Panc1 (cell line): Measurements from ENCODE around the gene ZDHHC23. TPM values are rescaled to one million over a fixed set of nuclear protein-coding genes. Genes with fewer than 3 reads are reported as not detected.

ENCODE experiments used
- ATAC-seq: fragments of 200-7000 bp; cut with Tn5 transposase; 2 replicates; pipeline ENCODE4 v1.9.1; 2020; ENCODE audit warnings: mild to moderate bottlenecking, moderate library complexity
- BruUV-seq: library from RNA; stranded (reverse); fragments of 400-500 nt; replicated peaks from 2 replicates; lab custom pipeline; 2021; lab: Mats Ljungman, UMichigan
- CTCF ChIA-PET: fragments of 300-600 bp; sonication (Branson Sonifier 250); formaldehyde crosslinking; loops from one replicate; lab custom pipeline; 2022; ENCODE audit warnings: antibody characterized with exemption; lab: Charles Lee
- POLR2A ChIA-PET: fragments of 300-600 bp; sonication (Branson Sonifier 250); formaldehyde crosslinking; loops from one replicate; lab custom pipeline; 2022; ENCODE audit warnings: antibody characterized with exemption; lab: Charles Lee
- DNase-seq: peaks from one replicate; pipeline ENCODE4 v3.0.0-alpha.2; 2010; ENCODE audit warnings: low read depth, low spot score
- H3K27ac ChIP-seq: 2 replicates; pipeline ENCODE4 v1.5.1; 2011; ENCODE audit warnings: mild to moderate bottlenecking, low read length, inconsistent platforms
- H3K27me3 ChIP-seq: fragments of 200-500 bp; sonication (Bioruptor generic); 2 replicates; pipeline ENCODE4 v1.6.0; 2014; ENCODE audit warnings: low read length, inconsistent platforms; ENCODE audit not compliant: control insufficient read depth, insufficient read depth
- H3K36me3 ChIP-seq: fragments of 200-500 bp; sonication (Bioruptor generic); 2 replicates; pipeline ENCODE4 v1.5.1; 2014; ENCODE audit warnings: inconsistent platforms, mild to moderate bottlenecking, low read length, moderate library complexity; ENCODE audit not compliant: control insufficient read depth, insufficient read depth
- H3K4me1 ChIP-seq: 2 replicates; pipeline ENCODE4 v1.5.1; 2011; ENCODE audit warnings: inconsistent platforms, mild to moderate bottlenecking, low read length, moderate library complexity; ENCODE audit not compliant: control insufficient read depth, insufficient read depth
- H3K4me3 ChIP-seq, 2 experiments: 2 replicates each; pipeline ENCODE4 v1.5.1; 2011 to 2012; ENCODE audit warnings: low read depth in 2 of 2, low read length in 2 of 2, mild to moderate bottlenecking in 2 of 2, inconsistent platforms in 1 of 2, moderate library complexity in 1 of 2
- H3K9me3 ChIP-seq: fragments of 200-500 bp; sonication (Bioruptor generic); 2 replicates; pipeline ENCODE4 v1.5.1; 2014; ENCODE audit warnings: low read depth, mild to moderate bottlenecking, inconsistent platforms, low read length, moderate library complexity; ENCODE audit not compliant: control insufficient read depth, insufficient read depth
- CTCF ChIP-seq: fragments of 450-650 bp; IDR thresholded peaks from 2 replicates; pipeline ENCODE4 v1.5.1; 2017; ENCODE audit warnings: mild to moderate bottlenecking
- POLR2AphosphoS5 ChIP-seq: IDR thresholded peaks from 2 replicates; pipeline ENCODE4 v1.6.1; 2012; ENCODE audit warnings: mild to moderate bottlenecking, low read depth, low read length, moderate library complexity
- REST ChIP-seq, 2 experiments: IDR thresholded peaks; 2 replicates each; pipeline ENCODE4 v1.6.1; 2011 to 2012; ENCODE audit warnings: low read depth in 2 of 2, control low read depth in 1 of 2, low read length in 1 of 2, mild to moderate bottlenecking in 1 of 2, moderate library complexity in 1 of 2; ENCODE audit not compliant: insufficient read depth in 1 of 2
- SIN3A ChIP-seq: IDR thresholded peaks from 2 replicates; pipeline ENCODE4 v1.6.1; 2012; ENCODE audit warnings: low read depth, mild to moderate bottlenecking, low read length, moderate library complexity, borderline replicate concordance; ENCODE audit not compliant: insufficient read depth
- TCF7L2 ChIP-seq: IDR thresholded peaks from 2 replicates; pipeline ENCODE4 v1.6.1; 2011; ENCODE audit warnings: mild to moderate bottlenecking, low read depth, low read length, inconsistent platforms
- in situ Hi-C: cut with HindIII; loops from 2 replicates; pipeline ENCODE4 v1.10.0; 2016; ENCODE audit warnings: low sequenced_read_pairs, low pct_unique_long_range_greater_than_20kb
- intact Hi-C: fragments of 100-400 bp; cut with micrococcal nuclease; formaldehyde crosslinking; loops from one replicate; pipeline ENCODE4 v1.10.0; 2022; ENCODE audit not compliant: unreplicated experiment
- total RNA-seq: library from RNA; stranded (reverse); gene quantifications from one replicate; pipeline ENCODE4 v1.2.1, GENCODE V29; 2021; ENCODE audit not compliant: unreplicated experiment

ZDHHC23 gene
- total RNA-seq, 1 experiment from 2014 or later = 23.6 TPM

- no TSS peak for BruUV-seq
- DNase-seq = no peak
- POLR2A ChIA-PET = no interaction called here
- CTCF ChIA-PET = no interaction called here
- Histone ChIP-seq H3K4me1 (no peaks in the 10 kb centered on the region), H3K4me3 (no peak overlapping the region), H3K9me3 (no peaks in the 10 kb centered on the region), H3K36me3 (no peaks in the 10 kb centered on the region), H3K27ac (no peak overlapping the region), H3K27me3 (no peaks in the 10 kb centered on the region)
- TF ChIP-seq SIN3A (no peak), CTCF (no peak), TCF7L2 (no peak), POLR2AphosphoS5 (no peak), REST (IDR thresholded peaks at IDR 0.05; ENCODE audit: insufficient read depth in 1 of 2, low read depth in 2 of 2, low read length in 1 of 2) (no peak)
- intact Hi-C loops = no loop called here
- no peak for ATAC-seq
- in situ Hi-C loops = no loop called here
These were observed 35.7 kb downstream of the ZDHHC23 start for GRCh38 chr3:113983544-113983943.

- CTCF ChIA-PET = no interaction called here
- H3K4me3 ChIP-seq = no peak overlapping the region
- no peak for DNase-seq
- BruUV-seq = no TSS peak
- ATAC-seq = no peak
- intact Hi-C loops = no loop called here
- H3K4me1 ChIP-seq = no peaks in the 10 kb centered on the region
- no peaks in the 10 kb centered on the region for H3K9me3 ChIP-seq
- H3K27ac ChIP-seq = no peak overlapping the region
- POLR2A ChIA-PET = no interaction called here
- in situ Hi-C loops = no loop called here
- no peaks in the 10 kb centered on the region for H3K36me3 ChIP-seq
- TF ChIP-seq CTCF (no peak), POLR2AphosphoS5 (no peak), SIN3A (no peak), TCF7L2 (no peak), REST (IDR thresholded peaks at IDR 0.05; ENCODE audit: insufficient read depth in 1 of 2, low read depth in 2 of 2, low read length in 1 of 2) (no peak)
- no peaks in the 10 kb centered on the region for H3K27me3 ChIP-seq
These were observed 37.7 kb downstream of the ZDHHC23 start for GRCh38 chr3:113985541-113985940.
